Muscle layer of colon (tissue), 2 donors: ENCODE data around the gene ZNF417.
"Not testable (repeated sequence)": the region's sequence is repeated elsewhere in the genome, so short reads cannot be mapped to it uniquely, and the experiment has no call there.

Source experiments
- H3K27ac ChIP-seq: one replicate; pipeline ENCODE4 v1.7.0; 2013; ENCODE audit warnings: low read depth, mild to moderate bottlenecking, low read length, moderate library complexity
- H3K27me3 ChIP-seq, 2 donors: one replicate each; pipeline ENCODE4 v1.7.0; 2013; ENCODE audit warnings: low read length in 2 of 2, mild to moderate bottlenecking in 2 of 2; ENCODE audit not compliant: insufficient read depth in 2 of 2, control insufficient read depth in 1 of 2
- H3K36me3 ChIP-seq: one replicate; pipeline ENCODE4 v1.7.0; 2013; ENCODE audit warnings: mild to moderate bottlenecking, low read length; ENCODE audit not compliant: insufficient read depth
- H3K4me1 ChIP-seq: one replicate; pipeline ENCODE4 v1.7.0; 2013; ENCODE audit warnings: mild to moderate bottlenecking, low read length; ENCODE audit not compliant: insufficient read depth
- H3K4me3 ChIP-seq, 2 donors: one replicate each; pipeline ENCODE4 v1.7.0; 2013; ENCODE audit warnings: low read length in 2 of 2, low read depth in 1 of 2, mild to moderate bottlenecking in 1 of 2, moderate library complexity in 1 of 2
- H3K9ac ChIP-seq: one replicate; pipeline ENCODE4 v1.7.0; 2013; ENCODE audit warnings: low read length
- H3K9me3 ChIP-seq: one replicate; pipeline ENCODE4 v1.7.0; 2013; ENCODE audit warnings: mild to moderate bottlenecking, low read length
- donor health status: abdominal sarcoma.
- donor health status: Adenocarcinoma of cecum.

Gene ZNF417

GRCh38 chr19:57887195-57887941, 29.0 kb downstream of the ZNF417 start:
- H3K4me1 ChIP-seq = no peaks in the 10 kb centered on the region
- peaks cover 6% of the 10 kb centered on the region for H3K36me3 ChIP-seq
- H3K27ac ChIP-seq = no peak overlapping the region
- no peaks in the 10 kb centered on the region for H3K9me3 ChIP-seq
- H3K27me3 ChIP-seq = no peaks in the 10 kb centered on the region
- no peak overlapping the region for H3K9ac ChIP-seq
- peak overlapping the region in 1 of 2 donors; percentile 84 for H3K4me3 ChIP-seq

DNA sequence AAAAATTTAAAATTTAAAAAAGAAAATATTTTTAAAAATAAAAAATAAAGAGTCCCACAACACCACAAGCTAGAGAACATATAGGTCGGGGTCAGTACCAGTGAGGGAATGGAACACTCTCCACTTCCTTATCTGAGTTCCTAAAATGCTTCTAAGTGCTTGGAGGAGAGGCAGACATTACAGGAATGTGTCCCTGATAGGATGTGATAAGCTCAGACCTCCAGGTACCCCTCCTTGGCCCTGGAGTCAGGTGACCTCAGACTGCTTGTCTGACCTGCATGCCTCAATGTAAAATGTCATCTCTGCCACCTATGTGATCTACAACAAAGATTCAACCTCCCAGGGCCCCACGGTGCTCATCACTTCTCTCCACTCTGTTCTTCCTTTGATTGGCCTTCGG, 30.3 kb downstream of the ZNF417 start:
- no peaks in the 10 kb centered on the region for H3K4me1 ChIP-seq
- H3K9ac ChIP-seq = no peak overlapping the region
- H3K9me3 ChIP-seq = no peaks in the 10 kb centered on the region
- H3K27ac ChIP-seq = no peak overlapping the region
- H3K27me3 ChIP-seq = no peaks in the 10 kb centered on the region
- H3K36me3 ChIP-seq = peaks cover 6% of the 10 kb centered on the region
- H3K4me3 ChIP-seq = no peak overlapping the region

GRCh38 chr19:57873883-57874799, 42.3 kb downstream of the ZNF417 start:
- not testable (repeated sequence) for H3K4me3 ChIP-seq, H3K4me1 ChIP-seq, H3K27me3 ChIP-seq, H3K27ac ChIP-seq, H3K36me3 ChIP-seq, H3K9ac ChIP-seq
- H3K9me3 ChIP-seq = peaks cover 49% of the 10 kb centered on the region

DNA sequence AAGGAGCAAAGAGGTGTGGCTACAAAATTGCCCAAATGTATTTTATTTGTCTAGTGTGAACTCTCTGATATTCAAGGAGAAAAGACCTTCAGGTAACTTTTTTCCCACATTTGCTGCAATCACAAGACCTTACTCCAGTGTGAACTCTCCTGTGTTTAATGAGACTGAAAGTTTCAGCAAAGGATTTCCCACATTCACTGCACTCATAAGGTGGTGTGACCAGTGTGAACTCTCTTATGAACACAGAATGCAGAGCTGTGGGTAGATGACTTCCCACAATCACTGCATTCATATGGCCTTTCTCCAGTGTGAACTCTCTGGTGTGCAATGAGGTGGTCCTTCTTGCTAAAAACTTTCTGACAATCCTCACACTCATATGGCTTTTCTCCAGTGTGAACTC, 43.9 kb downstream of the ZNF417 start:
- peaks cover 6% of the 10 kb centered on the region for H3K36me3 ChIP-seq
- H3K27ac ChIP-seq = no peak overlapping the region
- H3K9ac ChIP-seq = no peak overlapping the region
- H3K4me3 ChIP-seq = no peak overlapping the region
- no peaks in the 10 kb centered on the region for H3K4me1 ChIP-seq
- H3K9me3 ChIP-seq = peaks cover 54% of the 10 kb centered on the region
- H3K27me3 ChIP-seq = no peaks in the 10 kb centered on the region

GRCh38 chr19:57870225-57870624, 46.2 kb downstream of the ZNF417 start:
- no peak overlapping the region for H3K9ac ChIP-seq
- no peaks in the 10 kb centered on the region for H3K27me3 ChIP-seq
- no peak overlapping the region for H3K27ac ChIP-seq
- peaks cover 15% of the 10 kb centered on the region for H3K36me3 ChIP-seq
- no peaks in the 10 kb centered on the region for H3K4me1 ChIP-seq
- H3K9me3 ChIP-seq = peaks cover 45% of the 10 kb centered on the region
- no peak overlapping the region for H3K4me3 ChIP-seq

GRCh38 chr19:57869655-57870054, 46.7 kb downstream of the ZNF417 start:
- not testable (repeated sequence) for H3K4me3 ChIP-seq, H3K27ac ChIP-seq, H3K27me3 ChIP-seq, H3K4me1 ChIP-seq, H3K9ac ChIP-seq
- H3K9me3 ChIP-seq = peaks cover 45% of the 10 kb centered on the region
- peaks cover 19% of the 10 kb centered on the region for H3K36me3 ChIP-seq

- Histone ChIP-seq H3K27ac (no peak overlapping the region), H3K27me3 (no peaks in the 10 kb centered on the region), H3K4me3 (peak overlapping the region in 1 of 2 donors; percentile 31), H3K4me1 (no peaks in the 10 kb centered on the region), H3K36me3 (peaks cover 27% of the 10 kb centered on the region), H3K9me3 (peaks cover 34% of the 10 kb centered on the region), H3K9ac (no peak overlapping the region)
Observed at GRCh38 chr19:57867868-57868492, 48.4 kb downstream of the ZNF417 start.
